GM21723 (cell line): ENCODE data around the gene UCN3.
"Not testable (repeated sequence)": the region's sequence is repeated elsewhere in the genome, so short reads cannot be mapped to it uniquely, and the experiment has no call there.

ENCODE experiments used
- ATAC-seq: cut with Tn5 transposase; IDR thresholded peaks from one replicate; pipeline ENCODE4 v1.9.1; 2021; ENCODE audit warnings: mild to moderate bottlenecking, moderate library complexity; ENCODE audit not compliant: unreplicated experiment

Gene UCN3

GRCh38 chr10:5365928-5366327 is 1.2 kb downstream of the UCN3 start:
- ATAC-seq, result no peak

GRCh38 chr10:5369362-5370158 is 4.8 kb downstream of the UCN3 start:
- no peak for ATAC-seq

GRCh38 chr10:5370493-5371352 is 6.0 kb downstream of the UCN3 start:
- ATAC-seq, result no peak

- ATAC-seq, result no peak
These were observed 8.5 kb downstream of the UCN3 start for GRCh38 chr10:5373307-5373706.

GRCh38 chr10:5373891-5374611 is 9.3 kb downstream of the UCN3 start:
- no peak for ATAC-seq

- ATAC-seq, result no peak
These were observed 11.7 kb downstream of the UCN3 start for GRCh38 chr10:5376450-5376849.

- ATAC-seq, result not testable (repeated sequence)
These were observed 14.4 kb downstream of the UCN3 start for GRCh38 chr10:5379202-5379601.

- ATAC-seq, result not testable (repeated sequence)
These were observed 15.6 kb downstream of the UCN3 start for GRCh38 chr10:5380395-5380794.

- ATAC-seq, result no peak
These were observed 16.4 kb downstream of the UCN3 start for GRCh38 chr10:5381187-5381586.

- ATAC-seq, result no peak
These were observed 20.5 kb downstream of the UCN3 start for GRCh38 chr10:5385224-5385623.

- ATAC-seq, result no peak
These were observed 22.4 kb downstream of the UCN3 start for GRCh38 chr10:5387169-5387568.

- ATAC-seq, result no peak
These were observed 25.9 kb downstream of the UCN3 start for GRCh38 chr10:5390607-5391205.

GRCh38 chr10:5391790-5392189 is 27.0 kb downstream of the UCN3 start:
- no peak for ATAC-seq

GRCh38 chr10:5393529-5393928 is 28.8 kb downstream of the UCN3 start:
- ATAC-seq, result no peak

GRCh38 chr10:5395168-5395567 is 30.4 kb downstream of the UCN3 start:
- ATAC-seq, result no peak

- ATAC-seq, result no peak
These were observed 32.0 kb downstream of the UCN3 start for GRCh38 chr10:5396556-5397300.

- ATAC-seq, result no peak
These were observed 34.6 kb downstream of the UCN3 start for GRCh38 chr10:5399332-5399731.

- ATAC-seq, result no peak
These were observed 35.9 kb downstream of the UCN3 start for GRCh38 chr10:5400468-5401240.

- no peak for ATAC-seq
These were observed 38.0 kb downstream of the UCN3 start for GRCh38 chr10:5402798-5403197.
